Ascending aorta (tissue), 2 donors: ENCODE results near the gene AMIGO2. TPM values are rescaled to one million over a fixed set of nuclear protein-coding genes. Genes with fewer than 3 reads are reported as not detected.

Source experiments
- DNase-seq, 2 donors: peaks; one replicate each; pipeline ENCODE4 v3.0.0-alpha.2; 2019; ENCODE audit warnings: low spot score in 2 of 2
- H3K27ac ChIP-seq, 2 donors: fragments of 200-600 bp; sonication (generic); one replicate each; pipeline ENCODE4 v1.5.1; 2016 to 2017; ENCODE audit warnings: mild to moderate bottlenecking in 1 of 2
- H3K27me3 ChIP-seq: fragments of 200-600 bp; sonication (generic); one replicate; pipeline ENCODE4 v1.5.1; 2017
- H3K36me3 ChIP-seq, 2 donors: fragments of 200-600 bp; sonication (generic); one replicate each; pipeline ENCODE4 v1.5.1; 2016
- H3K4me1 ChIP-seq, 2 donors: fragments of 200-600 bp; sonication (generic); one replicate each; pipeline ENCODE4 v1.5.1; 2016 to 2017; ENCODE audit warnings: mild to moderate bottlenecking in 1 of 2
- H3K4me3 ChIP-seq, 2 donors: fragments of 200-600 bp; sonication (generic); one replicate each; pipeline ENCODE4 v1.5.1; 2016 to 2017; ENCODE audit warnings: mild to moderate bottlenecking in 1 of 2
- H3K9me3 ChIP-seq, 2 donors: fragments of 200-600 bp; sonication (generic); one replicate each; pipeline ENCODE4 v1.5.1; 2016
- CTCF ChIP-seq, 3 experiments: fragments of 200-600 bp in 2 of 3; fragments of 450-650 bp in 1 of 3; sonication (generic) in 2 of 3; IDR thresholded peaks; one replicate each; pipeline ENCODE4 v1.5.1; 2016 to 2019; ENCODE audit warnings: antibody characterized with exemption in 3 of 3, mild to moderate bottlenecking in 1 of 3, moderate library complexity in 1 of 3
- intact Hi-C: fragments of 100-400 bp; cut with DNase I; formaldehyde crosslinking; loops from one replicate; pipeline ENCODE4 v1.15.1; 2023
- total RNA-seq: library from RNA; depleted of rRNA; stranded (reverse); fragments of >200 nt; gene quantifications from one replicate; pipeline ENCODE4 v1.1.0, GENCODE V29; 2016

Gene AMIGO2
- total RNA-seq, 1 donor from 2014 or later: 22.7 TPM

- H3K9me3 ChIP-seq: no peaks in the 10 kb centered on the region
- no peak for DNase-seq
- H3K27me3 ChIP-seq: no peaks in the 10 kb centered on the region
- no peak for TF ChIP-seq CTCF (IDR thresholded peaks at IDR 0.05)
- no peaks in the 10 kb centered on the region for H3K36me3 ChIP-seq
- intact Hi-C loops: no loop called here
- peaks cover 0 to 45% of the 10 kb centered on the region in 2 donors for H3K4me1 ChIP-seq
- H3K4me3 ChIP-seq: peak overlapping the region; percentile 14 to 37
- peak overlapping the region; percentile 82 to 84 for H3K27ac ChIP-seq
Measured at GRCh38 chr12:47098099-47098498, 18.3 kb upstream of the AMIGO2 start.

GRCh38 chr12:47097276-47097896 lies 17.6 kb upstream of the AMIGO2 start:
- intact Hi-C loops: no loop called here
- H3K4me3 ChIP-seq: peak overlapping the region; percentile 14 to 37
- peak overlapping the region; percentile 82 to 84 for H3K27ac ChIP-seq

GRCh38 chr12:47095446-47096236 lies 15.9 kb upstream of the AMIGO2 start:
- Histone ChIP-seq H3K36me3 (no peaks in the 10 kb centered on the region), H3K4me1 (peaks cover 0 to 37% of the 10 kb centered on the region in 2 donors), H3K27me3 (no peaks in the 10 kb centered on the region), H3K9me3 (no peaks in the 10 kb centered on the region), H3K27ac (peak overlapping the region in 1 of 2 donors; percentile 9), H3K4me3 (no peak overlapping the region)
- TF ChIP-seq CTCF (IDR thresholded peaks at IDR 0.05): no peak
- intact Hi-C loops: no loop called here
- no peak for DNase-seq

More at GRCh38 chr12:47097276-47097896, 17.6 kb upstream of the AMIGO2 start:
- TF ChIP-seq CTCF (IDR thresholded peaks at IDR 0.05): no peak
- H3K9me3 ChIP-seq: no peaks in the 10 kb centered on the region
- no peaks in the 10 kb centered on the region for H3K36me3 ChIP-seq
- no peak for DNase-seq
- H3K4me1 ChIP-seq: peaks cover 0 to 42% of the 10 kb centered on the region in 2 donors
- H3K27me3 ChIP-seq: no peaks in the 10 kb centered on the region

GRCh38 chr12:47094804-47095203 lies 15.0 kb upstream of the AMIGO2 start:
- no peak for DNase-seq
- Histone ChIP-seq H3K36me3 (no peaks in the 10 kb centered on the region), H3K4me1 (peaks cover 0 to 34% of the 10 kb centered on the region in 2 donors), H3K4me3 (no peak overlapping the region), H3K27me3 (no peaks in the 10 kb centered on the region), H3K27ac (peak overlapping the region in 1 of 2 donors; percentile 9), H3K9me3 (no peaks in the 10 kb centered on the region)
- TF ChIP-seq CTCF (IDR thresholded peaks at IDR 0.05): no peak
- intact Hi-C loops: no loop called here

- DNase-seq: no peak
- TF ChIP-seq CTCF (IDR thresholded peaks at IDR 0.05): no peak
- Histone ChIP-seq H3K27ac (peak overlapping the region in 1 of 2 donors; percentile 81), H3K4me1 (peaks cover 3 to 32% of the 10 kb centered on the region in 2 donors), H3K4me3 (no peak overlapping the region), H3K36me3 (no peaks in the 10 kb centered on the region), H3K27me3 (no peaks in the 10 kb centered on the region), H3K9me3 (no peaks in the 10 kb centered on the region)
- intact Hi-C loops: no loop called here
Measured at GRCh38 chr12:47091009-47091408, 11.2 kb upstream of the AMIGO2 start.
